ENCODE data around the gene DHFR2. TPM values are rescaled to one million over a fixed set of nuclear protein-coding genes. Genes with fewer than 3 reads are reported as not detected.
A peak's percentile ranks its signal among the peaks of the same experiment; 100 is the strongest.
"Not testable (repeated sequence)": the region's sequence is repeated elsewhere in the genome, so short reads cannot be mapped to it uniquely, and the experiment has no call there.

DHFR2 gene
- total RNA-seq, 1 donor from 2014 or later, result 11.1 TPM

GRCh38 chr3:94061297-94061696 lies 1.4 kb downstream of the DHFR2 start:
- H3K4me3 Mint-ChIP-seq (ENCODE audit: low read depth), result peak overlapping the region; percentile 5

DNA sequence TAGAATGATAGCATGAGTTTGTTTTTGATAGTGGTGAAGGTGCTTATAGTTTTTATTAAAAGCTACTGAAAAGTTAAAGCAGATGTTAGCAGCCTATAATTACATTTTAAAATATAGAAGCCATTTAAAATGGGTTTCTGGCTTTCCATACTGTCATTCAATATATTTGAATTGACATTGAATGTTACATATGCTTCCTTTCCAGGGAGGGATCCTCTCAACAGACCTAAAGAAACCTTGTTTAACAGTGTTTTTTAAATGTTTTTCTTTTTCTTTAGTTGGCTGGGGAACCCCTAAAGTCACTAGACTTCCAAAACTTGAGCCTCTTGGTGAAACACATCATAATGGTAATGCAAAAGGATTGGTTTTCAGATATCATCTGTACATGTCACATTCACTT lies 12.2 kb downstream of the DHFR2 start:
- Mint-ChIP-seq H3K4me1 (ENCODE audit: low read depth) (no peaks in the 10 kb centered on the region), H3K27me3 (ENCODE audit: low read depth) (no peaks in the 10 kb centered on the region), H3K27ac (no peak overlapping the region), H3K9me3 (no peaks in the 10 kb centered on the region), H3K36me3 (ENCODE audit: low read depth) (peaks cover 5% of the 10 kb centered on the region), H3K4me3 (ENCODE audit: low read depth) (no peak overlapping the region)
- intact Hi-C loops (cut with micrococcal nuclease), result no loop called here
- DNase-seq (ENCODE audit: low spot score), result no peak

More at GRCh38 chr3:94061297-94061696, 1.4 kb downstream of the DHFR2 start:
- peaks cover 57% of the 10 kb centered on the region for H3K36me3 Mint-ChIP-seq (ENCODE audit: low read depth)
- no peak overlapping the region for H3K27ac Mint-ChIP-seq
- H3K9me3 Mint-ChIP-seq, result no peaks in the 10 kb centered on the region
- no peaks in the 10 kb centered on the region for H3K27me3 Mint-ChIP-seq (ENCODE audit: low read depth)
- H3K4me1 Mint-ChIP-seq (ENCODE audit: low read depth), result peaks cover 34% of the 10 kb centered on the region
- intact Hi-C loops (cut with micrococcal nuclease), result no loop called here
- DNase-seq (ENCODE audit: low spot score), result no peak

DNA sequence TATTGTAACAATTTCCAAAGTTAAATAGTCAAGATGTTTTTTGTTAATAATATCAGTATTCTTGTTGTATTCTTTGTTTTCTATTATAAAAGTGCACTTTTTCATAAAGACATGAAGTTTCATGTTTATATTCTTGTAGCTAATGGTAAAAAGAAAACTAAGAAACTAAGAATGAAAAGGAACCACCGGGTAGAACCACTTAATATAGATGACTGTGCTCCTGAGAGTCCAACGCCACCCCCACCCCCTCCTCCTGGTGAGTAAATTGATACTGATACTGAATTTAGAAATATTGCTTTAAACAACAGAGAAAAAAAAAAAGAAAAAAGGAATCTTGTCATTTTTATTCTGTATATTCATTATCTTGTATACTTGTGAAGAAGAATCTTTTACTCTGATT lies 13.4 kb downstream of the DHFR2 start:
- Mint-ChIP-seq H3K4me1 (ENCODE audit: low read depth) (no peaks in the 10 kb centered on the region), H3K27ac (no peak overlapping the region), H3K27me3 (ENCODE audit: low read depth) (no peaks in the 10 kb centered on the region), H3K36me3 (ENCODE audit: low read depth) (peaks cover 14% of the 10 kb centered on the region), H3K4me3 (ENCODE audit: low read depth) (no peak overlapping the region), H3K9me3 (no peaks in the 10 kb centered on the region)
- no peak for DNase-seq (ENCODE audit: low spot score)
- intact Hi-C loops (cut with micrococcal nuclease), result no loop called here

DNA sequence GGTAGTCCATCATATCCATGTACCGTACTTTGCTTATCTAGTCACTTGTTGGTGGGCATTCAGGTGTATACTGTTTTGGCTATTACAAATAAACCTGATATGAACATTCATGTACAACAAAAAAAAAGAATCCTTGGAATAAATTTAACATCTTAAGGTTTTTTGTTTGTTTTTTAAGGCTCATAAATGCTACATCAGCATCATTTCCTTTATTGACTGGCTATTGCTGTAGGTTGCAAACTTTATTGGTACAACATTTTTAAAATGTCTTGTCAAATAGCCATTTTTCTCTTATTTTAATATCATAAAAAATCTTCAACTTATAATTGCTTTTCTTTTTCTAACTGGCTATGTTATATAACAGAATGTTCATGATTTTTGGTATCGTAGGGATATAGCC lies 16.2 kb downstream of the DHFR2 start:
- no peak overlapping the region for H3K4me3 Mint-ChIP-seq (ENCODE audit: low read depth)
- intact Hi-C loops (cut with micrococcal nuclease), result no loop called here
- H3K27ac Mint-ChIP-seq, result no peak overlapping the region
- H3K36me3 Mint-ChIP-seq (ENCODE audit: low read depth), result peaks cover 20% of the 10 kb centered on the region
- DNase-seq (ENCODE audit: low spot score), result no peak
- no peaks in the 10 kb centered on the region for H3K4me1 Mint-ChIP-seq (ENCODE audit: low read depth)
- no peaks in the 10 kb centered on the region for H3K27me3 Mint-ChIP-seq (ENCODE audit: low read depth)
- no peaks in the 10 kb centered on the region for H3K9me3 Mint-ChIP-seq

- intact Hi-C loops (cut with micrococcal nuclease); H3K9me3 Mint-ChIP-seq; H3K27ac Mint-ChIP-seq; H3K4me1 Mint-ChIP-seq (ENCODE audit: low read depth); H3K27me3 Mint-ChIP-seq (ENCODE audit: low read depth); H3K4me3 Mint-ChIP-seq (ENCODE audit: low read depth); DNase-seq (ENCODE audit: low spot score): not testable (repeated sequence)
- peaks cover 20% of the 10 kb centered on the region for H3K36me3 Mint-ChIP-seq (ENCODE audit: low read depth)
Measured at GRCh38 chr3:94044100-94044936, 18.4 kb downstream of the DHFR2 start.

- intact Hi-C loops (cut with micrococcal nuclease), result no loop called here
- Mint-ChIP-seq H3K27ac (peak overlapping the region; percentile 65), H3K4me3 (ENCODE audit: low read depth) (no peak overlapping the region), H3K9me3 (no peaks in the 10 kb centered on the region), H3K4me1 (ENCODE audit: low read depth) (no peaks in the 10 kb centered on the region), H3K36me3 (ENCODE audit: low read depth) (peaks cover 20% of the 10 kb centered on the region), H3K27me3 (ENCODE audit: low read depth) (no peaks in the 10 kb centered on the region)
- DNase-seq (ENCODE audit: low spot score), result no peak
Measured at GRCh38 chr3:94043285-94043684, 19.4 kb downstream of the DHFR2 start.

GRCh38 chr3:94036909-94037507 lies 25.7 kb downstream of the DHFR2 start:
- intact Hi-C loops (cut with micrococcal nuclease), result loop anchor here (2.0 kb wide), 1 partner anchor 24 kb away; no protein-coding TSS in a partner anchor
- Mint-ChIP-seq H3K27ac (no peak overlapping the region), H3K36me3 (ENCODE audit: low read depth) (no peaks in the 10 kb centered on the region), H3K4me3 (ENCODE audit: low read depth) (no peak overlapping the region), H3K9me3 (no peaks in the 10 kb centered on the region), H3K4me1 (ENCODE audit: low read depth) (no peaks in the 10 kb centered on the region), H3K27me3 (ENCODE audit: low read depth) (no peaks in the 10 kb centered on the region)
- DNase-seq (ENCODE audit: low spot score), result no peak

GRCh38 chr3:94028093-94028837 lies 34.5 kb downstream of the DHFR2 start, which contains the start of gene STX19:
TSS of gene STX19 (minus strand) at chr3:94028597. CDS start at chr3:94015269, 13,328 bp downstream.
- Mint-ChIP-seq H3K9me3 (no peaks in the 10 kb centered on the region), H3K27me3 (ENCODE audit: low read depth) (no peaks in the 10 kb centered on the region), H3K27ac (no peak within 1 kb of the TSS), H3K4me1 (ENCODE audit: low read depth) (peaks cover 4% of the 10 kb centered on the region), H3K4me3 (ENCODE audit: low read depth) (no peak within 1 kb of the TSS), H3K36me3 (ENCODE audit: low read depth) (peaks cover under 1% of the 10 kb centered on the region)
- DNase-seq (ENCODE audit: low spot score), result no peak
- intact Hi-C loops (cut with micrococcal nuclease), result no loop called here

- DNase-seq (ENCODE audit: low spot score), result no peak
- Mint-ChIP-seq H3K4me3 (ENCODE audit: low read depth) (no peak overlapping the region), H3K36me3 (ENCODE audit: low read depth) (peaks cover 3% of the 10 kb centered on the region), H3K27ac (no peak overlapping the region), H3K4me1 (ENCODE audit: low read depth) (peaks cover 4% of the 10 kb centered on the region), H3K27me3 (ENCODE audit: low read depth) (no peaks in the 10 kb centered on the region), H3K9me3 (no peaks in the 10 kb centered on the region)
- intact Hi-C loops (cut with micrococcal nuclease), result no loop called here
Measured at GRCh38 chr3:94026623-94027022, 36.1 kb downstream of the DHFR2 start.

GRCh38 chr3:94024385-94024784 lies 38.3 kb downstream of the DHFR2 start:
- intact Hi-C loops (cut with micrococcal nuclease), result no loop called here
- no peaks in the 10 kb centered on the region for H3K27me3 Mint-ChIP-seq (ENCODE audit: low read depth)
- peaks cover 7% of the 10 kb centered on the region for H3K36me3 Mint-ChIP-seq (ENCODE audit: low read depth)
- H3K27ac Mint-ChIP-seq, result no peak overlapping the region
- DNase-seq (ENCODE audit: low spot score), result no peak
- no peak overlapping the region for H3K4me3 Mint-ChIP-seq (ENCODE audit: low read depth)
- H3K4me1 Mint-ChIP-seq (ENCODE audit: low read depth), result peaks cover 4% of the 10 kb centered on the region
- H3K9me3 Mint-ChIP-seq, result no peaks in the 10 kb centered on the region

GRCh38 chr3:94020293-94020692 lies 42.4 kb downstream of the DHFR2 start:
- H3K4me1 Mint-ChIP-seq (ENCODE audit: low read depth), result no peaks in the 10 kb centered on the region
- H3K27ac Mint-ChIP-seq, result no peak overlapping the region
- intact Hi-C loops (cut with micrococcal nuclease), result no loop called here
- no peak overlapping the region for H3K4me3 Mint-ChIP-seq (ENCODE audit: low read depth)
- no peaks in the 10 kb centered on the region for H3K9me3 Mint-ChIP-seq
- DNase-seq (ENCODE audit: low spot score), result no peak
- H3K27me3 Mint-ChIP-seq (ENCODE audit: low read depth), result no peaks in the 10 kb centered on the region
- peaks cover 8% of the 10 kb centered on the region for H3K36me3 Mint-ChIP-seq (ENCODE audit: low read depth)

- H3K36me3 Mint-ChIP-seq (ENCODE audit: low read depth), result peaks cover 13% of the 10 kb centered on the region
- no peak overlapping the region for H3K27ac Mint-ChIP-seq
- intact Hi-C loops (cut with micrococcal nuclease), result no loop called here
- H3K4me1 Mint-ChIP-seq (ENCODE audit: low read depth), result peaks cover 6% of the 10 kb centered on the region
- H3K4me3 Mint-ChIP-seq (ENCODE audit: low read depth), result no peak overlapping the region
- H3K27me3 Mint-ChIP-seq (ENCODE audit: low read depth), result no peaks in the 10 kb centered on the region
- peaks cover 5% of the 10 kb centered on the region for H3K9me3 Mint-ChIP-seq
- no peak for DNase-seq (ENCODE audit: low spot score)
Measured at GRCh38 chr3:94019659-94020058, 43.1 kb downstream of the DHFR2 start.

GRCh38 chr3:94015025-94015424 lies 47.7 kb downstream of the DHFR2 start:
- H3K27me3 Mint-ChIP-seq (ENCODE audit: low read depth), result no peaks in the 10 kb centered on the region
- H3K9me3 Mint-ChIP-seq, result peaks cover 6% of the 10 kb centered on the region
- no peak overlapping the region for H3K4me3 Mint-ChIP-seq (ENCODE audit: low read depth)
- H3K4me1 Mint-ChIP-seq (ENCODE audit: low read depth), result peaks cover 35% of the 10 kb centered on the region
- intact Hi-C loops (cut with micrococcal nuclease), result no loop called here
- peaks cover 18% of the 10 kb centered on the region for H3K36me3 Mint-ChIP-seq (ENCODE audit: low read depth)
- no peak overlapping the region for H3K27ac Mint-ChIP-seq
- no peak for DNase-seq (ENCODE audit: low spot score)
